GM19328 (cell line): ENCODE data around the gene OTUD5.

Experiments
- ATAC-seq: cut with Tn5 transposase; IDR thresholded peaks from one replicate; pipeline ENCODE4 v1.9.1; 2021; ENCODE audit warnings: mild to moderate bottlenecking, moderate library complexity; ENCODE audit not compliant: unreplicated experiment

The OTUD5 gene

GRCh38 chrX:48972220-48973164 is 15.1 kb upstream of the OTUD5 start:
- ATAC-seq = no peak

- ATAC-seq = no peak
Measured at GRCh38 chrX:48971249-48972219, 14.1 kb upstream of the OTUD5 start, which contains the start of gene KCND1. KCND1 (minus strand) TSS chrX:48971844; CDS start chrX:48970271, 1,573 bp downstream.

- ATAC-seq = no peak
Measured at GRCh38 chrX:48969471-48969870, 12.1 kb upstream of the OTUD5 start.

- ATAC-seq = no peak
Measured at GRCh38 chrX:48968377-48968776, 11.0 kb upstream of the OTUD5 start.

- ATAC-seq = no peak
Measured at GRCh38 chrX:48966796-48967579, 9.6 kb upstream of the OTUD5 start.

- ATAC-seq = no peak
Measured at GRCh38 chrX:48965959-48966358, 8.6 kb upstream of the OTUD5 start.

GRCh38 chrX:48961585-48962091 is 4.2 kb upstream of the OTUD5 start:
- ATAC-seq = no peak

GRCh38 chrX:48960291-48960690 is 2.9 kb upstream of the OTUD5 start:
- no peak for ATAC-seq

GRCh38 chrX:48958635-48959094 is 1.3 kb upstream of the OTUD5 start:
- no peak for ATAC-seq

GRCh38 chrX:48957827-48958634 is 624 bp upstream of the OTUD5 start:
- peak; percentile 74 for ATAC-seq

- no peak for ATAC-seq
Measured at GRCh38 chrX:48956728-48957414, 536 bp downstream of the OTUD5 start.

GRCh38 chrX:48948589-48948988 is 8.8 kb downstream of the OTUD5 start:
- no peak for ATAC-seq

- ATAC-seq = no peak
Measured at GRCh38 chrX:48945517-48946348, 11.7 kb downstream of the OTUD5 start.

GRCh38 chrX:48942895-48943294 is 14.5 kb downstream of the OTUD5 start:
- ATAC-seq = no peak

GRCh38 chrX:48940404-48940955 is 16.9 kb downstream of the OTUD5 start:
- ATAC-seq = no peak

GRCh38 chrX:48939524-48940228 is 17.7 kb downstream of the OTUD5 start:
- ATAC-seq = no peak
